ENCODE results near the gene SNX25.

SNX25 gene

GRCh38 chr4:185227131-185227551, 17.7 kb downstream of the SNX25 start:
- in situ Hi-C loops (cut with MboI; ENCODE audit: low sequenced_read_pairs, unreplicated experiment) = no loop called here
- TF ChIP-seq CTCF (IDR thresholded peaks at IDR 0.05; ENCODE audit: borderline replicate concordance, control extremely low read depth, extremely low read depth, insufficient read depth, missing control alignments) = no peak
- DNase-seq (ENCODE audit: low spot score) = no peak

DNA sequence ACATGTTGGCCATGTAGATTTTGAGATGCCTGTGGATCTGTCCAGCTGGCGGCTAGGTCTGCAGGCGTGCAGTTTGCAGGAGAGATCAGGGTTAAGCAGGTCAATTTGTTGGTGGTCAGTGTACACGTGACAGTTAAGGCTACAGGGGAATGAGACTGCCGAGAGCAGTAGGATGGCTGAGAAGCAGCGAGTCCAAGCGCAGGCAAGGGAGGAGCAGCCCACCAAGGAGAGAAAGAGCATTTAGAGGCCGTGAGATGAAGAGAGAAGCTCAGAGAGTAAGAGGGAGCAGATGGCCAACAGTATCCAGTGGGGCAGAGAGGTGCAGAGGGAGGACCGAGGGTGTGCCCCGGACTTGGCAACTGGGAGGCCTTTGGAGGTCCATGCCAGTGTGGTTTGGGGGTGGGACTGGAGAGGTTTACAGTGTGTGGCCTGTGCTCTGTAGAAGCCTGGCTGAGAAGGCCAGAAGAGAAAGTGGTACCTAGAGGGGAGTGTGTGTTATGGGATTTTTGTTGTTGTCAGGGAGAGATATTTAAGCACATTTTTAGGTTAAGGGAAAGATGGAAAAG, 18.4 kb downstream of the SNX25 start:
- no peak for DNase-seq (ENCODE audit: low spot score)
- in situ Hi-C loops (cut with MboI; ENCODE audit: low sequenced_read_pairs, unreplicated experiment) = no loop called here
- TF ChIP-seq CTCF (IDR thresholded peaks at IDR 0.05; ENCODE audit: borderline replicate concordance, control extremely low read depth, extremely low read depth, insufficient read depth, missing control alignments) = no peak

DNA sequence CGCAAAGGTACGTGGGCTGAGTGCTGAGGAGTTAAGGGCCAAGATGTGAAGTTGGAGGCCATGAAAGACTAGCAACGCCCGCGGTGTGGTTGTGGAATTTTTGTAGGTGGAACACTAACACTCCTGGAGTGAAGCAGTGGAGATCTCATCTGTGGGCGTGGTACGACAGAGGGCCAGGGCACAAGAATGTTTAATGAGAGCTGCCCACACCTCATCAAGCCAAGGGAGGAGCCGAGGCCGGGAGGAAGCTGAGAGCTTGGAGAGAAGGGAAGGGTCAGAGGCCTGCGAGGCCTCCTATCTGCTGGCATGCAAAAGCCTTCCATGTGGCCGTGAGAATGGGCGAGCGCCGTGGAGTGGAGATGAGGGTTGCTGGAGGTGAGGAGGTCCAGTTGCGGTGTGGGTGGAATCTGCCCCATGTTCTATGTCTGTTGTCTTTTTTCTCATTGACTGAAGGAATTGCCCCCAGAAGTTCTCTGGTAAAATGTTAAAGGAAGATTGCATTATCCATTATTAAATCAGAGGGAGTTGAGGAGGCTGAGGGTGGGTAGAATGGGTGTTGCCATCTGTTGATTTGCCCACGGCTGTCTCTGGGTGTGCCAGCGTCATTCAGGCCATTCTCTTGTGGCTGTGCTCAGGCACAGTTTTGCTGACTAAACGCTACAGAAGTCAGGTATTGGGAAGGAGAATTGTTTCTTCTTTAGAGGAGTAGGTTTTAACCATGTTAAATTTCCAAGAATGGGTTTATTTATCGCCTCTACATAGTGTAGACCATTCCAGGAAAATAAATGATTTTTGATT, 19.8 kb downstream of the SNX25 start:
- in situ Hi-C loops (cut with MboI; ENCODE audit: low sequenced_read_pairs, unreplicated experiment) = no loop called here
- DNase-seq (ENCODE audit: low spot score) = no peak
- no peak for TF ChIP-seq CTCF (IDR thresholded peaks at IDR 0.05; ENCODE audit: borderline replicate concordance, control extremely low read depth, extremely low read depth, insufficient read depth, missing control alignments)

GRCh38 chr4:185232370-185232769, 23.0 kb downstream of the SNX25 start:
- in situ Hi-C loops (cut with MboI; ENCODE audit: low sequenced_read_pairs, unreplicated experiment) = no loop called here

GRCh38 chr4:185235119-185235842, 25.9 kb downstream of the SNX25 start:
- in situ Hi-C loops (cut with MboI; ENCODE audit: low sequenced_read_pairs, unreplicated experiment) = no loop called here
- DNase-seq (ENCODE audit: low spot score) = no peak
- no peak for TF ChIP-seq CTCF (IDR thresholded peaks at IDR 0.05; ENCODE audit: borderline replicate concordance, control extremely low read depth, extremely low read depth, insufficient read depth, missing control alignments)

More at GRCh38 chr4:185232370-185232769, 23.0 kb downstream of the SNX25 start:
- DNase-seq (ENCODE audit: low spot score) = no peak
- TF ChIP-seq CTCF (IDR thresholded peaks at IDR 0.05; ENCODE audit: borderline replicate concordance, control extremely low read depth, extremely low read depth, insufficient read depth, missing control alignments) = no peak

DNA sequence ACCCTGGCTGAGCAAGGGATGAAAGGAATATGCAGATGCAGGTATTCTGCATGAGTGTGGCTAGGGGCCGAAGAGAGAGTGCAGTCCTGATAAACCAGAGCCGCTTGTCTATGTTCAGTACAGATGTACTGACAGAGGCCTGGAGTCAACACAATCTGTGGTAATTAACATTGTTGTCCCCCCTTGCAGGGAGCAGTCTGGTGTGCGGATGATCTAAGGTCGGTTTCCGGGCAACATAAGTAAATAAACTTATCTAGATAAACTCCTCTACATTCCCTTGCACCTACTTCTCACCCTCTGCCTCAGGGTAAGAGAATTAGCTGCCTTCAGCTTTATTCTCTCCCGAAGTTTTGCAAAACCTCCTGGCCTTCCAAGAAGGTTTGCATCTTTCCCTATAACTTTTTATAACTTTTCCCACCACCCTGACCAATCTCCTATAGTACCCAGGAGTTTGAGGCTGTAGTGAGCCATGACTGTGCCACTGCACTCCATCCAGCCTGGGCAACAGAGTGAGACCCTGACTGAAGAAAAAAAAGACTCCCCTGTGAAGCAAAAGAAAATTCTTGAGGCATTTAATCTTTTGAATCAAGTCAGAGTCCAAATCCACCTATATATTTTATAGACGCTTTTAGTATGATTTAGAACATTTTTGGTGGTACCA, 26.6 kb downstream of the SNX25 start:
- in situ Hi-C loops (cut with MboI; ENCODE audit: low sequenced_read_pairs, unreplicated experiment) = no loop called here
- DNase-seq (ENCODE audit: low spot score) = no peak
- no peak for TF ChIP-seq CTCF (IDR thresholded peaks at IDR 0.05; ENCODE audit: borderline replicate concordance, control extremely low read depth, extremely low read depth, insufficient read depth, missing control alignments)
